GM20000 (cell line): ENCODE results near the gene ZEB2.

ENCODE experiments used
- DNase-seq: peaks from one replicate; pipeline ENCODE4 v3.0.0; 2012; ENCODE audit warnings: low spot score
- CTCF ChIP-seq: IDR thresholded peaks from 2 replicates; pipeline ENCODE4 v1.5.1; 2012; ENCODE audit warnings: mild to moderate bottlenecking, control low read depth; ENCODE audit errors: extremely low read depth, missing control alignments

ZEB2 gene

GRCh38 chr2:144522176-144522896 lies 2.4 kb upstream of the ZEB2 start:
- TF ChIP-seq CTCF: no peak
- no peak for DNase-seq

GRCh38 chr2:144521686-144522085 lies 1.8 kb upstream of the ZEB2 start:
- TF ChIP-seq CTCF: no peak
- DNase-seq: no peak

GRCh38 chr2:144520756-144521487 lies 1.0 kb upstream of the ZEB2 start:
- no peak for TF ChIP-seq CTCF

GRCh38 chr2:144519597-144519933 lies 354 bp downstream of the ZEB2 start:
- DNase-seq: no peak
- no peak for TF ChIP-seq CTCF

More at GRCh38 chr2:144520756-144521487, 1.0 kb upstream of the ZEB2 start:
- no peak for DNase-seq

- no peak for TF ChIP-seq CTCF
- peak; percentile 78 for DNase-seq
Observed at GRCh38 chr2:144518748-144519596, 947 bp downstream of the ZEB2 start.

- no peak for TF ChIP-seq CTCF
- DNase-seq: no peak
Observed at GRCh38 chr2:144517866-144518747, 1.8 kb downstream of the ZEB2 start.
